HepG2 (cell line): Measurements from ENCODE around the gene TUBB4A. TPM values are rescaled to one million over a fixed set of nuclear protein-coding genes. Genes with fewer than 3 reads are reported as not detected.

ENCODE experiments used
- BHLHE40 ChIP-seq: IDR thresholded peaks from 2 replicates; pipeline ENCODE4 v1.6.1; 2011; ENCODE audit warnings: low read length, improper control_type of control experiment
- CBX1 ChIP-seq: IDR thresholded peaks from one replicate; pipeline ENCODE4 v1.6.1; 2016; ENCODE audit warnings: antibody characterized with exemption, low read depth
- CBX5 ChIP-seq: sonication (generic); formaldehyde crosslinking; IDR thresholded peaks from 2 replicates; pipeline ENCODE4 v1.4.0; 2020; ENCODE audit warnings: missing genetic modification reagents, borderline replicate concordance
- CREM ChIP-seq, 2 experiments: sonication (generic) in 1 of 2; formaldehyde crosslinking in 1 of 2; IDR thresholded peaks; 2 replicates each; pipeline versions ENCODE4 v1.4.0 to v1.6.1; 2016 to 2020; ENCODE audit warnings: antibody characterized with exemption in 1 of 2, mild to moderate bottlenecking in 1 of 2, missing genetic modification reagents in 1 of 2
- MED1 ChIP-seq: sonication (generic); formaldehyde crosslinking; IDR thresholded peaks from 2 replicates; pipeline ENCODE4 v1.4.0; 2020; ENCODE audit warnings: missing genetic modification reagents
- NFKBIZ ChIP-seq: IDR thresholded peaks from 2 replicates; pipeline ENCODE4 v1.6.1; 2018; ENCODE audit warnings: missing genetic modification reagents, missing compliant biosample characterization
- U2AF1 ChIP-seq: fragments of 200-400 bp; formaldehyde crosslinking; optimal IDR thresholded peaks from 2 replicates; pipeline ENCODE3; 2017; ENCODE audit warnings: mild to moderate bottlenecking, low read depth, low read length
- ZNF101 ChIP-seq: sonication (generic); formaldehyde crosslinking; IDR thresholded peaks from 2 replicates; pipeline ENCODE4 v1.4.0; 2020; ENCODE audit warnings: mild to moderate bottlenecking, low read depth, missing genetic modification reagents, borderline replicate concordance
- ZNF510 ChIP-seq: sonication (generic); formaldehyde crosslinking; IDR thresholded peaks from 2 replicates; pipeline ENCODE4 v1.4.0; 2020; ENCODE audit warnings: low read depth, mild to moderate bottlenecking, missing genetic modification reagents
- ZNF552 ChIP-seq: sonication (generic); formaldehyde crosslinking; IDR thresholded peaks from 2 replicates; pipeline ENCODE4 v1.9.0; 2022; ENCODE audit warnings: missing genetic modification reagents, mild to moderate bottlenecking, borderline replicate concordance
- ZNF563 ChIP-seq: sonication (generic); formaldehyde crosslinking; IDR thresholded peaks from 2 replicates; pipeline ENCODE4 v1.8.0; 2022; ENCODE audit warnings: mild to moderate bottlenecking, moderate library complexity, missing genetic modification reagents
- ZNF678 ChIP-seq: sonication (generic); formaldehyde crosslinking; IDR thresholded peaks from 2 replicates; pipeline ENCODE4 v1.4.0; 2020; ENCODE audit warnings: mild to moderate bottlenecking, missing genetic modification reagents
- polyA plus RNA-seq, 8 experiments: library from polyadenylated mRNA; depleted of rRNA in 3 of 8; stranded (reverse) in 7 of 8; unstranded in 1 of 8; fragments of >200 nt; fragmentation: Illumina TruSeq in 4 of 8; extraction: Trizol in 4 of 8; gene quantifications; 2 replicates each; pipeline versions ENCODE4 v1.2.1 to v1.2.3, GENCODE V29; 2011 to 2016; ENCODE audit warnings: low read depth in 4 of 8, missing spikeins in 1 of 8, mixed read lengths in 1 of 8; ENCODE audit not compliant: insufficient read depth in 1 of 8
- total RNA-seq, 5 experiments: library from RNA; depleted of rRNA; stranded (reverse); fragments of >200 nt; fragmentation: Illumina TruSeq; extraction: Trizol; gene quantifications; 2 replicates each; pipeline ENCODE4 v1.2.3, GENCODE V29; 2016; ENCODE audit warnings: low read depth in 1 of 5
- TF ChIP-seq, protein P1 (sequence below): sonication (generic); formaldehyde crosslinking; IDR thresholded peaks from 2 replicates; pipeline ENCODE4 v1.5.0; 2020; ENCODE audit warnings: mild to moderate bottlenecking, missing genetic modification reagents
- TF ChIP-seq, protein P2 (sequence below): sonication (generic); formaldehyde crosslinking; conservative IDR thresholded peaks from 2 replicates; pipeline ENCODE4 v1.4.0; 2020; ENCODE audit warnings: mild to moderate bottlenecking, missing genetic modification reagents, moderate library complexity
- TF ChIP-seq, protein P3 (sequence below): conservative IDR thresholded peaks from 2 replicates; pipeline ENCODE4 v1.6.1; 2018; ENCODE audit warnings: missing genetic modification reagents
- TF ChIP-seq, protein P4 (sequence below): sonication (generic); formaldehyde crosslinking; IDR thresholded peaks from 2 replicates; pipeline ENCODE4 v1.8.1; 2023; ENCODE audit warnings: mild to moderate bottlenecking, missing genetic modification reagents, borderline replicate concordance
- TF ChIP-seq, protein P5 (sequence below): sonication (generic); formaldehyde crosslinking; IDR thresholded peaks from 2 replicates; pipeline ENCODE4 v1.4.0; 2020; ENCODE audit warnings: missing genetic modification reagents, mild to moderate bottlenecking, borderline replicate concordance

Gene TUBB4A
- total and polyA plus RNA-seq, 2 of the 13 experiments (the other 11 are each of a cell fraction or from before 2014, with no cell fraction given) = not detected

DNA sequence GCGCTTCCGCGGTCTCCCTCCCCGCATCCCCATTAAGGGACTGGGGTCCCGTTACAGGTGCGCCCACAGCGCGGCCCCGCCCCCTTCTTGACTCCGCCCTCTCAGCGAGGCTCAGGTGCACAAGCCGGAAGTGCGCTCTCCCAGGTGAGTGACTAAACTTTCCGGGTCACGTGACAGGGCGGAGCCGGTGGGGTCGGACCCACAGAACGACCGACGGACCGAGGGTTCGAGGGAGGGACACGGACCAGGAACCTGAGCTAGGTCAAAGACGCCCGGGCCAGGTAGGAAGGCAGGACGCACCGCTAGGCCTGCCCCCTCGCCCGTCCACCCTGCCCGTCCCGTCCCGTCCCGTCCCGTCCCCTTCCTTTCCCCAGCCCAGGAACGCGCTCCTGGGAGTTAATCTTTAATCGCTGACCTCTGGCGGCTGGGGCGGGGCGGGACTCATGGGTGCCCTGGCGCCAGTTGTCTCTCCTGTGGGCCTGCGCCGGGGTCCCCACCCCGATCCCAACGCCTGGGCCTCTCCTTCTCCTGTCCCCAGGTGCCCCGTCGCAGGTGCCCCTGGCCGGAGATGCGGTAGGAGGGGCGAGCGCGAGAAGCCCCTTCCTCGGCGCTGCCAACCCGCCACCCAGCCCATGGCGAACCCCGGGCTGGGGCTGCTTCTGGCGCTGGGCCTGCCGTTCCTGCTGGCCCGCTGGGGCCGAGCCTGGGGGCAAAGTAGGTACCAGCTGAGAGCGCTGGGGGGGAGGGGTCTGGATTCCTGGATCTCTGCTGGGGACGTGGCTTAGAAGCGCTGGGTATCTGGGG lies 37.8 kb downstream of the TUBB4A start, which contains the start of gene CRB3 (continued):
- TF ChIP-seq ZNF101 (no peak), BHLHE40 (peak; percentile 86), ZNF552 (CRISPR knock-in tag) (no peak), CREM (IDR thresholded peaks at IDR 0.05) (no peak), CREM (CRISPR knock-in tag; IDR thresholded peaks at IDR 0.05) (no peak), CBX5 (no peak), U2AF1 (no peak), ZNF678 (CRISPR knock-in tag) (no peak), CBX1 (peak; percentile 60), ZNF510 (CRISPR knock-in tag) (no peak), ZNF563 (CRISPR knock-in tag) (0 out of 2 replicates have a peak, but pooled peaks have one; percentile 41), MED1 (CRISPR knock-in tag) (no peak; the same call in 1 of the 2 replicates), NFKBIZ (CRISPR knock-in tag) (no peak)
- TF ChIP-seq, protein P1, sequence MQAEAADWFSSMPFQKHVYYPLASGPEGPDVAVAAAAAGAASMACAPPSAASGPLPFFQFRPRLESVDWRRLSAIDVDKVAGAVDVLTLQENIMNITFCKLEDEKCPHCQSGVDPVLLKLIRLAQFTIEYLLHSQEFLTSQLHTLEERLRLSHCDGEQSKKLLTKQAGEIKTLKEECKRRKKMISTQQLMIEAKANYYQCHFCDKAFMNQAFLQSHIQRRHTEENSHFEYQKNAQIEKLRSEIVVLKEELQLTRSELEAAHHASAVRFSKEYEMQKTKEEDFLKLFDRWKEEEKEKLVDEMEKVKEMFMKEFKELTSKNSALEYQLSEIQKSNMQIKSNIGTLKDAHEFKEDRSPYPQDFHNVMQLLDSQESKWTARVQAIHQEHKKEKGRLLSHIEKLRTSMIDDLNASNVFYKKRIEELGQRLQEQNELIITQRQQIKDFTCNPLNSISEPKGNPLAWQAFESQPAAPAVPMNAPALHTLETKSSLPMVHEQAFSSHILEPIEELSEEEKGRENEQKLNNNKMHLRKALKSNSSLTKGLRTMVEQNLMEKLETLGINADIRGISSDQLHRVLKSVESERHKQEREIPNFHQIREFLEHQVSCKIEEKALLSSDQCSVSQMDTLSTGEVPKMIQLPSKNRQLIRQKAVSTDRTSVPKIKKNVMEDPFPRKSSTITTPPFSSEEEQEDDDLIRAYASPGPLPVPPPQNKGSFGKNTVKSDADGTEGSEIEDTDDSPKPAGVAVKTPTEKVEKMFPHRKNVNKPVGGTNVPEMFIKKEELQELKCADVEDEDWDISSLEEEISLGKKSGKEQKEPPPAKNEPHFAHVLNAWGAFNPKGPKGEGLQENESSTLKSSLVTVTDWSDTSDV = 0 out of 2 replicates have a peak, but pooled peaks have one; percentile 83
- TF ChIP-seq, protein P2, sequence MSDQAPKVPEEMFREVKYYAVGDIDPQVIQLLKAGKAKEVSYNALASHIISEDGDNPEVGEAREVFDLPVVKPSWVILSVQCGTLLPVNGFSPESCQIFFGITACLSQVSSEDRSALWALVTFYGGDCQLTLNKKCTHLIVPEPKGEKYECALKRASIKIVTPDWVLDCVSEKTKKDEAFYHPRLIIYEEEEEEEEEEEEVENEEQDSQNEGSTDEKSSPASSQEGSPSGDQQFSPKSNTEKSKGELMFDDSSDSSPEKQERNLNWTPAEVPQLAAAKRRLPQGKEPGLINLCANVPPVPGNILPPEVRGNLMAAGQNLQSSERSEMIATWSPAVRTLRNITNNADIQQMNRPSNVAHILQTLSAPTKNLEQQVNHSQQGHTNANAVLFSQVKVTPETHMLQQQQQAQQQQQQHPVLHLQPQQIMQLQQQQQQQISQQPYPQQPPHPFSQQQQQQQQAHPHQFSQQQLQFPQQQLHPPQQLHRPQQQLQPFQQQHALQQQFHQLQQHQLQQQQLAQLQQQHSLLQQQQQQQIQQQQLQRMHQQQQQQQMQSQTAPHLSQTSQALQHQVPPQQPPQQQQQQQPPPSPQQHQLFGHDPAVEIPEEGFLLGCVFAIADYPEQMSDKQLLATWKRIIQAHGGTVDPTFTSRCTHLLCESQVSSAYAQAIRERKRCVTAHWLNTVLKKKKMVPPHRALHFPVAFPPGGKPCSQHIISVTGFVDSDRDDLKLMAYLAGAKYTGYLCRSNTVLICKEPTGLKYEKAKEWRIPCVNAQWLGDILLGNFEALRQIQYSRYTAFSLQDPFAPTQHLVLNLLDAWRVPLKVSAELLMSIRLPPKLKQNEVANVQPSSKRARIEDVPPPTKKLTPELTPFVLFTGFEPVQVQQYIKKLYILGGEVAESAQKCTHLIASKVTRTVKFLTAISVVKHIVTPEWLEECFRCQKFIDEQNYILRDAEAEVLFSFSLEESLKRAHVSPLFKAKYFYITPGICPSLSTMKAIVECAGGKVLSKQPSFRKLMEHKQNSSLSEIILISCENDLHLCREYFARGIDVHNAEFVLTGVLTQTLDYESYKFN = peak; percentile 58
- TF ChIP-seq, protein P3, sequence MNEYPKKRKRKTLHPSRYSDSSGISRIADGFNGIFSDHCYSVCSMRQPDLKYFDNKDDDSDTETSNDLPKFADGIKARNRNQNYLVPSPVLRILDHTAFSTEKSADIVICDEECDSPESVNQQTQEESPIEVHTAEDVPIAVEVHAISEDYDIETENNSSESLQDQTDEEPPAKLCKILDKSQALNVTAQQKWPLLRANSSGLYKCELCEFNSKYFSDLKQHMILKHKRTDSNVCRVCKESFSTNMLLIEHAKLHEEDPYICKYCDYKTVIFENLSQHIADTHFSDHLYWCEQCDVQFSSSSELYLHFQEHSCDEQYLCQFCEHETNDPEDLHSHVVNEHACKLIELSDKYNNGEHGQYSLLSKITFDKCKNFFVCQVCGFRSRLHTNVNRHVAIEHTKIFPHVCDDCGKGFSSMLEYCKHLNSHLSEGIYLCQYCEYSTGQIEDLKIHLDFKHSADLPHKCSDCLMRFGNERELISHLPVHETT (CRISPR knock-in tag) = no peak
- TF ChIP-seq, protein P4, sequence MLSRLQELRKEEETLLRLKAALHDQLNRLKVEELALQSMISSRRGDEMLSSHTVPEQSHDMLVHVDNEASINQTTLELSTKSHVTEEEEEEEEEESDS = 0 out of 2 replicates have a peak, but pooled peaks have one; percentile 52
- TF ChIP-seq, protein P5, sequence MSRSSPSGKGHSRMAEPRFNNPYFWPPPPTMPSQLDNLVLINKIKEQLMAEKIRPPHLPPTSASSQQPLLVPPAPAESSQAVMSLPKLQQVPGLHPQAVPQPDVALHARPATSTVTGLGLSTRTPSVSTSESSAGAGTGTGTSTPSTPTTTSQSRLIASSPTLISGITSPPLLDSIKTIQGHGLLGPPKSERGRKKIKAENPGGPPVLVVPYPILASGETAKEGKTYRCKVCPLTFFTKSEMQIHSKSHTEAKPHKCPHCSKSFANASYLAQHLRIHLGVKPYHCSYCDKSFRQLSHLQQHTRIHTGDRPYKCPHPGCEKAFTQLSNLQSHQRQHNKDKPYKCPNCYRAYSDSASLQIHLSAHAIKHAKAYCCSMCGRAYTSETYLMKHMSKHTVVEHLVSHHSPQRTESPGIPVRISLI (CRISPR knock-in tag) = no peak
